SU-DHL-6 (cell line): ENCODE measurements around the gene ELMO2.

Source experiments
- EZH2phosphoT487 ChIP-seq: fragments of 200-600 bp; sonication (generic), shearing (Covaris generic); conservative IDR thresholded peaks from 2 replicates; pipeline ENCODE4 v1.6.1; 2018; ENCODE audit warnings: mild to moderate bottlenecking, antibody characterized with exemption, low read length, moderate library complexity, mixed read lengths
- TF ChIP-seq, protein P1 (sequence below): fragments of 200-600 bp; sonication (generic); IDR thresholded peaks from one replicate; pipeline ENCODE4 v1.5.1; 2017; ENCODE audit warnings: antibody characterized with exemption, mild to moderate bottlenecking, low read length, moderate library complexity; ENCODE audit not compliant: insufficient read depth, poor library complexity, severe bottlenecking

DNA sequence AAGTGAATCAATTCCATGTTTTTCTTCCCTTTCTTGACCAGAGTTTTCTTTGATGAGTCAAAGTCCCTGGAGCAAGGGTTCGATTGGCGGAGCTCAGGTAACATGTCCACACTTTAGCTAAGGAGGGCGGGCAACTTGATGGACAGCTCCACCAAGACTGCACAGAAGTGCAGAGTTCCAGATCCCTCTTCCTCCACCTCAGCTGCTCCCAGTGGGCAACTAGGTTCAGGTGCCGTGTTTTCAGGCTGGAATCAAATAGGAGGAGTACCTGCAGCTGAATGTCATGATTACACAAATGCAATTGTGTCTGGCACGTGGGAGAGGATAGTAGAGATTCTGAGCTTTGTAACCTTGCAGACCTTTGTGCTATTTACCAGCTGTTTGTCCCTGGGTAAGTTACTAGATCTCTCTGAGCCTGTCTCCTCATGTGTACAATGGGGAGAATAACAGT is 1.9 kb upstream of the ELMO2 start:
- TF ChIP-seq, protein P1, sequence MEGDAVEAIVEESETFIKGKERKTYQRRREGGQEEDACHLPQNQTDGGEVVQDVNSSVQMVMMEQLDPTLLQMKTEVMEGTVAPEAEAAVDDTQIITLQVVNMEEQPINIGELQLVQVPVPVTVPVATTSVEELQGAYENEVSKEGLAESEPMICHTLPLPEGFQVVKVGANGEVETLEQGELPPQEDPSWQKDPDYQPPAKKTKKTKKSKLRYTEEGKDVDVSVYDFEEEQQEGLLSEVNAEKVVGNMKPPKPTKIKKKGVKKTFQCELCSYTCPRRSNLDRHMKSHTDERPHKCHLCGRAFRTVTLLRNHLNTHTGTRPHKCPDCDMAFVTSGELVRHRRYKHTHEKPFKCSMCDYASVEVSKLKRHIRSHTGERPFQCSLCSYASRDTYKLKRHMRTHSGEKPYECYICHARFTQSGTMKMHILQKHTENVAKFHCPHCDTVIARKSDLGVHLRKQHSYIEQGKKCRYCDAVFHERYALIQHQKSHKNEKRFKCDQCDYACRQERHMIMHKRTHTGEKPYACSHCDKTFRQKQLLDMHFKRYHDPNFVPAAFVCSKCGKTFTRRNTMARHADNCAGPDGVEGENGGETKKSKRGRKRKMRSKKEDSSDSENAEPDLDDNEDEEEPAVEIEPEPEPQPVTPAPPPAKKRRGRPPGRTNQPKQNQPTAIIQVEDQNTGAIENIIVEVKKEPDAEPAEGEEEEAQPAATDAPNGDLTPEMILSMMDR, result no peak
- TF ChIP-seq EZH2phosphoT487, result no peak
